NCI-H345 treated with DMSO at 0.1 percent for 48 hours (cell line): Measurements from ENCODE around the gene NOS1AP.

Source experiments
- DNase-seq: peaks from one replicate; lab custom pipeline; 2025; ENCODE audit not compliant: unreplicated experiment; lab: John Stamatoyannopoulos, UW

NOS1AP gene

DNA sequence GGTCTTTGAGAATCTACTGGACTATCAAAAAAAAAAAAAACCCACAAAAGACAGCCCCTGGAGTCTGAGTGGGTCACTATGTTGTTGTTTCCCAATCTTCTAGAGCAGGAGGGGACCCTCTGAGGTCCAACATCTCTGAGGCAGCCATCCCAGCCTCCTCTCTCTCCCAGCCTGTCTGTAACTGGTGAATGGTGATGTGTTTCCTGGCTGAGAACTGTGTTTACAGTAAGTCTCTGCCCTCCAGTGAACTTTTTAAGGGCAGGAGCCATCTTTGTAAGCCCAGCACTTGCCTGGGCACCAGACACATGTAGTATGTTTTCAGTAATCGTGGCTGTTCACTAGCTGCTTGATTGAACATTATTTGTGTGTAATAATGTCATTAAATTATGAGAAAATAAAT is 221.5 kb downstream of the NOS1AP start:
- DNase-seq: no peak

- DNase-seq: no peak
These were observed 222.9 kb downstream of the NOS1AP start for GRCh38 chr1:162292422-162292849.

GRCh38 chr1:162293073-162293692 is 223.7 kb downstream of the NOS1AP start:
- no peak for DNase-seq

DNA sequence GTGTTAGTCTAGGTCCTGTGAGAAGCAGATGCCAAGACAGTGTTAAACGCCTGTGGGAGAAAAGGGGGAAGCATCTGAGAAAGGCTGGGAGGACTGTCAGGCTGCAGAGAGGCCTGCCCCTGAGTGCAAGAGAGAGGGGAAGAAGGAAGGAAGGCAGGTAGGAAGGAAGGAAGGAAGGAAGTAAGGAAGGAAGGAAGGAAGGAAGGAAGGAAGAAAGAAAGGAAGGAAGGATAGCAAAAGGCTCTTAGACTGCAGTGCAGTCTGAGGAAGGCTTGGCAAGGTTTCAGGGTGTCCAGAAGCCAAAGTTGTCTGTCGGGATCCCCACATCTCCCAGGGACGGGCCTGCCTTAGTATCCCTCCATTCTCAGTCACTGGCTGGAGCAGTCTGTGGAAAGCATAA is 224.5 kb downstream of the NOS1AP start:
- no peak for DNase-seq

DNA sequence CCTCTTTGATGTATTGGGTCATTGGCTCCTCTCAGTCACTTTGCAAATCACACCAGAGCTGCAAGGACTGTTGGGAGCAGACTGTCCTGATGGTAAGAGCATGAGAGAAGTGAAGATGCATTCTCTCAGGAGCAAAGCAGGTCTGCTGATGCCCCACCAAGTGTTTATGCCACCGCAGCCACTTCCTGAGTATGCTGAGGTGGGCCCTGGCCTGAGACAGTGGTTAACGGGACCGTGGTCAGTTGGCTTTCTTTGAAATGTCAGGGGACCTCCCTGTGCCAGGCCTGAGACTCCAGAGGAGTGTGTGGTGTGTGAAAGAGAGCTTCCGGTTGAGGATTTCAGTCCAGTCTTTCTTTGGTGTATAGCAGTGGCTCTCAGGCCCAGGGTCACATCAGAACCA is 227.7 kb downstream of the NOS1AP start:
- no peak for DNase-seq

DNA sequence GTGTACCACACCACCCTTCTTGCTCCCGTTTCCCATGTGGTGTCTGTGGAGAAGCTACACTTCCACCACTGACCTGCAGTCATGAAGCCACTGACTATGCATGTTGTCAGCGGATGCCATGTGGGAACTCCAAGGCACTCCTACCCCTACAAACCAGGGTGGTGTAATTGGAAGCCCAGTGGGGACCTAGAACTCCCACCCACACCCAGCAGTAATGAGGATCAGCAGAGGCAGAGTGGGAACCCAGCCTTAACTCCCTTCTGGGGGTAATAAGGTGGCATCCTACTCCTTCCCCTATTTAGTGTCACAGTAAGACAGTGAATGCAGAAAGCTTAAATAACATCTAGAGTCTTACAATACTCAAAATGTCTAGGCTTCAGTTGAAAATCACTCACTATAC is 228.8 kb downstream of the NOS1AP start:
- DNase-seq: no peak

DNA sequence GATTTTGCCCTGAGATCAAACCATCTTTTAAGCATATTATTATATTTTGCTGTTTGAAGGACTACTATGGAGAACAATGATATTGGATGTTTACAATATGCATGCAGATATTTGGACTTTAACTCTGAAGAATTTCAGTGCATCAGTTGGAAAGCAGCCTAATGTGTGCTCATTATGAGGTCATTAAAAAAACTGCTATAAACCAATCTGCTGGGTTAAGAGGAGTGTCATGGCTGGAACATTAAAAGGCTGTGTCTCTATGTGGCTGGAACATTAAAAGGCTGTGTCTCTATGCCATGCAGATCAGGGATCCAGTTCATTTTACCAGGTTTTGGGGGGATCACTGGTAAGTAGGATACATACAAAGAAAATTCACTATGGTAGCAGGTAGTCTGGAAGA is 229.5 kb downstream of the NOS1AP start:
- no peak for DNase-seq

DNA sequence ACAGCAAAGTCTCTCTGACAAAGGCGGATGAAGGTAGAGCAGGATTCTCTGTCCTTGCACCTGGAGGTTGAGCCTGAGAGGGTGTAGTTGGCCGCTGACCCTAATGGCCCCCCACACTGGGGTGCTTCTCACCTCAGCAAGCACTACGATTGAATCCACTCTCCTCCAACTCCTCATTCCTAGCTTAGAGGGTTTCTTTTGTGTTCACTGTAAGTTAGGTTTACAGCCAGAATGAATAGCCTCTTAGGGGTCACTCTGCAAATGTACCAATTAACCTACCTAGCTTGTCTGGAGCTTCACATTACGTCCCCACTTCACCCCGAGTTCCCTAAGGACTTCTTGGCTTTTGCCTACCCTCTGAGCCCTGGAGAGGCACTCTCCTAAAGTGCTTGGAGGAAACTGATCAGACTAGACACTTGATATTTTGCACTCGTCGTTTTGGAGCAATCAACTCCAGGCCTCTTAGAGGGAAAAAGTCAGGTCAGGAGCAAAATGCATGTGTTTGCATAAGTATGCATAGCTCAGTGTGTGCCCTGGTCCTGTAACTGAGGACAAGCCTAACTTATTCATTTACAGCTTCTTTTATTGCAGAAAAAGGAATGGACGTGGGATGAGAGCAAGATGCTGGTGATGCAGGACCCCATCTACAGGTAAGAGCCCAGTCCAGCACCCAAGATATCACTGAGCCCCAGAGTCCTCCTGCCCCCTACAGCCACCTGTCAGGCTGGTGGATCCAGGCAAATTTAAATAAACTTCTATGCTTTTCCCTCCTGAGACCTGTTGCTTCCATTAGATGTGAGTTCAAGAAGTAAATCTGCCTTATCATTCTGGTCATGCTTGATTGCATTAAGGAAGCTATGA is 230.8 kb downstream of the NOS1AP start:
- no peak for DNase-seq

GRCh38 chr1:162301696-162302095 is 232.2 kb downstream of the NOS1AP start:
- no peak for DNase-seq

- DNase-seq: no peak
These were observed 233.0 kb downstream of the NOS1AP start for GRCh38 chr1:162302306-162303003.

DNA sequence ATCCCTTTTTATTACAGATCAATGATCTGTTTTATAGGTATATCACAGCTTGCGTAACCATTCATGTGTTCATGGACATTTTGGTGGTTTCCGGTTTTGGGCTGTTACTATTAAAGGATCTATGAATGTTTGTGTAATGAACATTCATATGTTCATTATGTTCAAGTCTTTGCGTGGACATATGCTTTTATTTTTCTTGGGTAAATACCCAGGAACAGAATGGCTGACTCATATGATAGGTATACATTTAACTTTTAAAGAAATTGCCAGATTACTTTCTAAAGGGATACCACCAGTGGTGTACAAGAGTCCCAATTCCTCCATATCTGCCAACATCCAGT is 233.5 kb downstream of the NOS1AP start:
- DNase-seq: no peak

- DNase-seq: no peak
These were observed 235.2 kb downstream of the NOS1AP start for GRCh38 chr1:162304736-162305135.

DNA sequence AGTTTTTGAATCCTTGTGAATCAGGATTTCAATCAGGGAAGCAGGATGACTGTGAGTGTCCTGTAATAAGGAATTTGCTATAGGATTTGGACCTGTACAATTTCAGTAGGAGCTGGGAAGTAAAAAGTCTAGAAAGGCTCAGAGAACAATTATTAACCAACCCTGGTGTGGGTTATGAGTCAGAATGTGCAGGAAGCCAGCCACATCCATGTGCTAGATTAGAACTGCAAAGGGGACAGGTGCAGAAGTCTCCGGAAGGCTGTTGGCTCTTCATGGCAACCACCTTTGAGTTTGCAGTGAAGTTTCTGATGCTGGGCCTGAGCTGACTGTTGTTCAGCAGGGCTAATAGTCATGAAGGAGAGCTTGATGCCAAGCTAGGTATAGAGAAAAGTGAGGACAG is 236.5 kb downstream of the NOS1AP start:
- no peak for DNase-seq

- DNase-seq: no peak
These were observed 240.8 kb downstream of the NOS1AP start for GRCh38 chr1:162310337-162310736.

- no peak for DNase-seq
These were observed 244.7 kb downstream of the NOS1AP start for GRCh38 chr1:162314206-162314605.

- no peak for DNase-seq
These were observed 246.2 kb downstream of the NOS1AP start for GRCh38 chr1:162315673-162316072.

DNA sequence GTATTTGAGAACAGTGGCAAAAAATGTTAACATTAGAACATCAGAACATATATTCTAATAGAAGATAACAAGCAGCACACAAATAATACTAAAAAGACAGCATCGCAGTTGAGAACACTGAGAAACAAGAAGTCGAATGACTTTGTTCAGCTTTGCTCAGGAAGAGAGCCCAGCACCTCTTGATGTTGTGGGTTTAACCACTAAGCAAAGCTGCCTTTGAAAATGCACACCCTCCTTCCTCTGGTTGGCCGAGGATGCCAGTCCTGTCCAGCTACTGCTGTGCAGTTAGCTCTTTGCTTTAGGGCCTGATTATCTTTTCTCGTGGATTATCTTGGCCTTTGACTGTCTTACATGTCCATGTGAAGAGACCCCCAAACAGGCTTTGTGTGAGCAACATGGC is 246.7 kb downstream of the NOS1AP start:
- no peak for DNase-seq

DNA sequence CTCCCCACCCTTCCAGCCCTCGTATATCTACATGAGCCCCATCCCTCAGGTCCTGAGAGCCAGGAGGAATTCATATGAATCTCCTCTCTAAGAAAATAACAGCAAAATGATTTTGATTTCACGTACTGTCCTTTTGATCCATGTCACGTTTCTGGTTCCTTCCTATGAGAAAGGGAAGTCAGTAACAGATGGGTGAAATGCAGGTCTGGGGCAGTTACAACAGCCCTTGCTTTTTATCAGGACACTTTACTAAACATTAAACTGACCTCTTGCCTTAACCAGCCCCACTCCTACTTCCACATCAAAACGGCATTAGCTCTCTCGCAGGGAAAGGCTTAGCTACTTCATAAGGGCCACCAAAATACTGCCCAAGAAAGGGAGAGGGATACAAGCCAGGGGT is 248.1 kb downstream of the NOS1AP start:
- no peak for DNase-seq

DNA sequence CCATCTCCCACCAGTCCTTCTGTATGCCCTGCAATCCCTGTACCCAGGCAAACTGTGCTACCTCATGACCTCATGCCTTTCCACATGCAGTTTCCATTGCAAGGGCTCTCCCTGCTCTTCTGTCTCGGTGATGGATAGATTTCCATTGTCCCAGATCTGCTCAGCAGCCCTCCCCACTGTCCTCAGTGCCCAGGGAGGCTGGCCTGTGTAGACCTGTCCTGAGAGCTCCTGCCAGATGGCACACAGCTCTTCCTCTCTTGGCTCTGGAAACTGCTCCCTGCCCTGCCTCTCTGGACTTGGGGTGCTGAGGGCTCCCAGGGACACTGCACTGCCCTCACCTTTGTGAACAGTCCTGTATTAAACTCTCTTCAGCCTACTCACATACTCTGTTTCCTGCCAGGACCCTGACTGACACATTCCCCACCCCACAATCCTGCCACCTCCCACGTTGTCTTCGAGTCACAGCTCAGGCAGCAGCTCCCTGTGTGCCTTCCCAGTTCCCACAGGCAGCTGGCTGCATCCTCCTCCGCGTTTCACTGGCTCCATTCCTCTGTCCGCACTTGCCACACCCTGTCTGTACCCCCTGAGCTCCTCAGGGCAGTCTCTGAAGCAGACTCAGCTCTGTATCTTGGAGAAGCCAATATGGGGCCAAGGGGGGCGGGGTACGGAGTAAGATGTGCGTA is 250.1 kb downstream of the NOS1AP start:
- DNase-seq: no peak

GRCh38 chr1:162321809-162322422 is 252.4 kb downstream of the NOS1AP start:
- no peak for DNase-seq

DNA sequence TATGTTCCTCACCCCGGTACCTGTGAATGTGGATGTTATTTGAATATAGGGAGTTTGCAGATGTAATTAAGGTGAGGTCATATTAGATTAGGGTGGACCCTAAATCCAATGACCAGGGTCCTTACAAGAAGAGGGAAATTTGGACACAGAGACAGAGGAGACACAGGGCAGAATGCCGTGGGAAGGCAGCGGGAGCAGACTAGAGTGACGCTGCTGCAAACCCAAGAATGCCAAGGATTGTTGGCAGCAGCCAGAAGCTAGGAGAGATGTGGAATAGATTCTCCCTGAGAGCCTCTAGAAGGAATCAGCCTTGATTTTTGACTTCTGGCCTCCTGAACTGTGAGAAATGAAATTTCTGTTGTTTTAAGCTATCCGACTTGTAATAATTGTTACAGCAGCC is 253.5 kb downstream of the NOS1AP start:
- no peak for DNase-seq
